GM23338 (cell line): Measurements from ENCODE around the gene TNFRSF21. TPM values are rescaled to one million over a fixed set of nuclear protein-coding genes. Genes with fewer than 3 reads are reported as not detected.

Source experiments
- ATAC-seq: fragments of 200-7000 bp; cut with Tn5 transposase; 3 replicates; pipeline ENCODE4 v1.9.1; 2020
- DNase-seq: peaks from one replicate; pipeline ENCODE4 v3.0.0-alpha.2; 2015; ENCODE audit warnings: low spot score
- H2AFZ ChIP-seq: fragments of 200-600 bp; sonication (generic); 2 replicates; pipeline ENCODE4 v1.8.0; 2016; ENCODE audit warnings: antibody characterized with exemption, mild to moderate bottlenecking, moderate library complexity
- H3F3A ChIP-seq: fragments of 200-600 bp; sonication (generic); replicated peaks from 2 replicates; pipeline ENCODE4 v1.8.0; 2017; ENCODE audit warnings: antibody characterized with exemption, mixed run types, low read depth
- H3K27ac ChIP-seq: fragments of 200-600 bp; sonication (generic); 2 replicates; pipeline ENCODE4 v1.6.1; 2016; ENCODE audit warnings: low read depth
- H3K27me3 ChIP-seq: fragments of 200-600 bp; sonication (generic); 2 replicates; pipeline ENCODE4 v1.8.0; 2016; ENCODE audit warnings: mild to moderate bottlenecking, mixed run types, moderate library complexity; ENCODE audit not compliant: insufficient read depth
- H3K36me3 ChIP-seq: fragments of 200-600 bp; sonication (generic); 2 replicates; pipeline ENCODE4 v1.8.0; 2016; ENCODE audit warnings: mild to moderate bottlenecking; ENCODE audit not compliant: insufficient read depth
- H3K4me1 ChIP-seq: fragments of 200-600 bp; sonication (generic); 2 replicates; pipeline ENCODE4 v1.8.0; 2016; ENCODE audit warnings: mild to moderate bottlenecking, moderate library complexity; ENCODE audit not compliant: insufficient read depth
- H3K4me2 ChIP-seq: fragments of 200-600 bp; sonication (generic); 2 replicates; pipeline ENCODE4 v1.7.1; 2017; ENCODE audit warnings: mixed run types
- H3K4me3 ChIP-seq: fragments of 200-600 bp; sonication (generic); 2 replicates; pipeline ENCODE4 v1.6.1; 2016; ENCODE audit warnings: mixed run types
- H3K79me2 ChIP-seq: fragments of 200-600 bp; sonication (generic); replicated peaks from 2 replicates; pipeline ENCODE4 v1.8.0; 2017; ENCODE audit warnings: mild to moderate bottlenecking; ENCODE audit not compliant: insufficient read depth
- H3K9me2 ChIP-seq: fragments of 200-600 bp; sonication (generic); 2 replicates; pipeline ENCODE4 v1.8.0; 2017; ENCODE audit not compliant: insufficient read depth
- H4K20me1 ChIP-seq: fragments of 200-600 bp; sonication (generic); replicated peaks from 2 replicates; pipeline ENCODE4 v1.8.0; 2017; ENCODE audit warnings: mild to moderate bottlenecking; ENCODE audit not compliant: insufficient read depth
- H3K27ac Mint-ChIP-seq: 2 replicates; pipeline ENCODE4 v1.8.0; 2020; ENCODE audit warnings: inconsistent platforms, mild to moderate bottlenecking, moderate library complexity, mixed read lengths
- H3K27me3 Mint-ChIP-seq: 3 replicates; pipeline ENCODE4 v1.8.0; 2022; ENCODE audit warnings: low read depth, mild to moderate bottlenecking, moderate library complexity, mixed read lengths, inconsistent platforms; ENCODE audit not compliant: insufficient read depth, poor library complexity
- H3K36me3 Mint-ChIP-seq: 3 replicates; pipeline ENCODE4 v1.8.0; 2021; ENCODE audit warnings: low read depth, mild to moderate bottlenecking, inconsistent platforms, moderate library complexity, mixed read lengths
- H3K4me1 Mint-ChIP-seq: 3 replicates; pipeline ENCODE4 v1.8.0; 2020; ENCODE audit warnings: mild to moderate bottlenecking, inconsistent platforms, mixed read lengths
- H3K4me3 Mint-ChIP-seq: 3 replicates; pipeline ENCODE4 v1.8.0; 2021; ENCODE audit warnings: moderate library complexity, mild to moderate bottlenecking, inconsistent platforms, mixed read lengths
- H3K9me3 Mint-ChIP-seq: 3 replicates; pipeline ENCODE4 v1.8.0; 2020; ENCODE audit warnings: moderate library complexity, mild to moderate bottlenecking, inconsistent platforms, mixed read lengths
- CREB1 ChIP-seq: fragments of 250-450 bp; sonication (Bioruptor Pico); IDR thresholded peaks from 2 replicates; pipeline ENCODE4 v1.5.0; 2020; ENCODE audit warnings: low read depth, mild to moderate bottlenecking, moderate library complexity
- EZH2 ChIP-seq: fragments of 200-600 bp; sonication (generic); IDR thresholded peaks from one replicate; pipeline ENCODE4 v1.8.0; 2017; ENCODE audit warnings: antibody characterized with exemption, mild to moderate bottlenecking, low read depth; ENCODE audit not compliant: unreplicated experiment
- EZH2phosphoT487 ChIP-seq: fragments of 200-600 bp; sonication (generic); IDR thresholded peaks from one replicate; pipeline ENCODE4 v1.8.1; 2018; ENCODE audit warnings: antibody characterized with exemption; ENCODE audit not compliant: unreplicated experiment
- JUNB ChIP-seq: IDR thresholded peaks from one replicate; pipeline ENCODE4 v1.6.1; 2016; ENCODE audit warnings: antibody characterized with exemption; ENCODE audit not compliant: unreplicated experiment
- POLR2AphosphoS5 ChIP-seq: IDR thresholded peaks from 2 replicates; pipeline ENCODE4 v1.6.1; 2016; ENCODE audit warnings: antibody characterized with exemption, low read depth
- STAT1 ChIP-seq: IDR thresholded peaks from one replicate; pipeline ENCODE4 v1.6.1; 2016; ENCODE audit warnings: antibody characterized with exemption; ENCODE audit not compliant: unreplicated experiment
- ZNF331 ChIP-seq: fragments of 250-450 bp; sonication (Bioruptor Pico); IDR thresholded peaks from 2 replicates; pipeline ENCODE4 v1.5.0; 2020; ENCODE audit warnings: low read depth, mild to moderate bottlenecking, moderate library complexity
- ZNF462 ChIP-seq: fragments of 250-450 bp; sonication (Bioruptor Pico); IDR thresholded peaks from 2 replicates; pipeline ENCODE4 v1.5.0; 2020; ENCODE audit warnings: mild to moderate bottlenecking, moderate library complexity
- polyA plus RNA-seq: library from polyadenylated mRNA; unstranded; fragments of >200 nt; fragmentation: Nextera tagmentation; extraction: Ambion mirVana; gene quantifications from 2 replicates; pipeline ENCODE4 v1.2.1, GENCODE V29; 2016
- total RNA-seq: library from RNA; depleted of rRNA; stranded (reverse); fragments of >200 nt; shearing (Covaris generic); gene quantifications from 2 replicates; pipeline ENCODE4 v1.2.3, GENCODE V29; 2014
- TF ChIP-seq, protein P1 (sequence below), 2 experiments: fragments of 200-600 bp in 1 of 2; sonication (generic) in 1 of 2; conservative IDR thresholded peaks; 2 replicates each; pipeline versions ENCODE4 v1.5.1 to v1.6.1; 2016 to 2017; ENCODE audit warnings: antibody characterized with exemption in 2 of 2, low read depth in 2 of 2, mild to moderate bottlenecking in 2 of 2, moderate library complexity in 1 of 2
- TF ChIP-seq, protein P2 (sequence below): IDR thresholded peaks from one replicate; pipeline ENCODE4 v1.6.1; 2018; ENCODE audit warnings: antibody characterized with exemption; ENCODE audit not compliant: unreplicated experiment
- TF ChIP-seq, protein P3 (sequence below): IDR thresholded peaks from 2 replicates; pipeline ENCODE4 v1.6.1; 2016; ENCODE audit warnings: antibody characterized with exemption

TNFRSF21 gene
- total and polyA plus RNA-seq, 2 experiments from 2014 or later, result 22.1 to 48.1 TPM

- TF ChIP-seq ZNF462 (CRISPR knock-in tag), result no peak
- no peak for TF ChIP-seq CREB1
- TF ChIP-seq POLR2AphosphoS5, result no peak
- TF ChIP-seq ZNF331 (CRISPR knock-in tag), result no peak
- TF ChIP-seq EZH2phosphoT487, result no peak
These were observed 6.4 kb downstream of the TNFRSF21 start (continued) for GRCh38 chr6:47303342-47303741.

DNA sequence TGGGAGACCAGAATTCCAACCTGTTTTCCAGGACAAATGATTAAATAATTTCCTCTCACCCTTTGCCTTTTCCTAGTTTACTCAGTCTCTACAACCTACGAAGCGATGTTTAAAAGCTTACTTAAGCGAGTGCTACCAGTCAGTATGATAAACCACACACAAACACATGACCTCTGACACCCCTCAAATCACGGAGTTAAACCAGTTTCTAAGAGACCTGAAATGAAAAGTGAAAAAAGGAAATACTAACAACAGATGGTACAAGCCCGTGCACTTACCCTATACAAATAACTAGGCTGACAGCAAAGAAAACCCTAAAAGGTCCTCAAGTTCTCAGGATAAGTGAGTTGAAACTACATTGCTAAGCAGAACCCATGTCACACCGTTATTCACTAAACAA lies 7.7 kb downstream of the TNFRSF21 start:
- no peak overlapping the region for H3K4me3 Mint-ChIP-seq

More for the DNA sequence above, 7.7 kb downstream of the TNFRSF21 start:
- Mint-ChIP-seq H3K9me3 (no peaks in the 10 kb centered on the region), H3K4me1 (peaks cover 43% of the 10 kb centered on the region), H3K27me3 (peaks cover 5% of the 10 kb centered on the region), H3K36me3 (no peaks in the 10 kb centered on the region; the same call in 2 of the 3 replicates), H3K27ac (no peak overlapping the region)
- ATAC-seq (no peak), DNase-seq (no peak)
- Histone ChIP-seq H3K36me3 (no peaks in the 10 kb centered on the region), H3F3A (no peaks in the 10 kb centered on the region), H3K79me2 (peaks cover 100% of the 10 kb centered on the region), H2AFZ (no peak overlapping the region), H3K4me3 (no peak overlapping the region), H3K27ac (no peak overlapping the region), H3K4me2 (no peak overlapping the region), H3K4me1 (peaks cover 43% of the 10 kb centered on the region), H4K20me1 (peaks cover 68% of the 10 kb centered on the region), H3K9me2 (no peaks in the 10 kb centered on the region), H3K27me3 (no peaks in the 10 kb centered on the region)
- TF ChIP-seq, protein P1, sequence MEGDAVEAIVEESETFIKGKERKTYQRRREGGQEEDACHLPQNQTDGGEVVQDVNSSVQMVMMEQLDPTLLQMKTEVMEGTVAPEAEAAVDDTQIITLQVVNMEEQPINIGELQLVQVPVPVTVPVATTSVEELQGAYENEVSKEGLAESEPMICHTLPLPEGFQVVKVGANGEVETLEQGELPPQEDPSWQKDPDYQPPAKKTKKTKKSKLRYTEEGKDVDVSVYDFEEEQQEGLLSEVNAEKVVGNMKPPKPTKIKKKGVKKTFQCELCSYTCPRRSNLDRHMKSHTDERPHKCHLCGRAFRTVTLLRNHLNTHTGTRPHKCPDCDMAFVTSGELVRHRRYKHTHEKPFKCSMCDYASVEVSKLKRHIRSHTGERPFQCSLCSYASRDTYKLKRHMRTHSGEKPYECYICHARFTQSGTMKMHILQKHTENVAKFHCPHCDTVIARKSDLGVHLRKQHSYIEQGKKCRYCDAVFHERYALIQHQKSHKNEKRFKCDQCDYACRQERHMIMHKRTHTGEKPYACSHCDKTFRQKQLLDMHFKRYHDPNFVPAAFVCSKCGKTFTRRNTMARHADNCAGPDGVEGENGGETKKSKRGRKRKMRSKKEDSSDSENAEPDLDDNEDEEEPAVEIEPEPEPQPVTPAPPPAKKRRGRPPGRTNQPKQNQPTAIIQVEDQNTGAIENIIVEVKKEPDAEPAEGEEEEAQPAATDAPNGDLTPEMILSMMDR (conservative IDR thresholded peaks at IDR 0.05; ENCODE audit: low read depth in 2 of 2), result no peak
- TF ChIP-seq ZNF331 (CRISPR knock-in tag) (no peak), POLR2AphosphoS5 (no peak), JUNB (no peak), STAT1 (no peak), EZH2 (no peak)
- TF ChIP-seq, protein P2, sequence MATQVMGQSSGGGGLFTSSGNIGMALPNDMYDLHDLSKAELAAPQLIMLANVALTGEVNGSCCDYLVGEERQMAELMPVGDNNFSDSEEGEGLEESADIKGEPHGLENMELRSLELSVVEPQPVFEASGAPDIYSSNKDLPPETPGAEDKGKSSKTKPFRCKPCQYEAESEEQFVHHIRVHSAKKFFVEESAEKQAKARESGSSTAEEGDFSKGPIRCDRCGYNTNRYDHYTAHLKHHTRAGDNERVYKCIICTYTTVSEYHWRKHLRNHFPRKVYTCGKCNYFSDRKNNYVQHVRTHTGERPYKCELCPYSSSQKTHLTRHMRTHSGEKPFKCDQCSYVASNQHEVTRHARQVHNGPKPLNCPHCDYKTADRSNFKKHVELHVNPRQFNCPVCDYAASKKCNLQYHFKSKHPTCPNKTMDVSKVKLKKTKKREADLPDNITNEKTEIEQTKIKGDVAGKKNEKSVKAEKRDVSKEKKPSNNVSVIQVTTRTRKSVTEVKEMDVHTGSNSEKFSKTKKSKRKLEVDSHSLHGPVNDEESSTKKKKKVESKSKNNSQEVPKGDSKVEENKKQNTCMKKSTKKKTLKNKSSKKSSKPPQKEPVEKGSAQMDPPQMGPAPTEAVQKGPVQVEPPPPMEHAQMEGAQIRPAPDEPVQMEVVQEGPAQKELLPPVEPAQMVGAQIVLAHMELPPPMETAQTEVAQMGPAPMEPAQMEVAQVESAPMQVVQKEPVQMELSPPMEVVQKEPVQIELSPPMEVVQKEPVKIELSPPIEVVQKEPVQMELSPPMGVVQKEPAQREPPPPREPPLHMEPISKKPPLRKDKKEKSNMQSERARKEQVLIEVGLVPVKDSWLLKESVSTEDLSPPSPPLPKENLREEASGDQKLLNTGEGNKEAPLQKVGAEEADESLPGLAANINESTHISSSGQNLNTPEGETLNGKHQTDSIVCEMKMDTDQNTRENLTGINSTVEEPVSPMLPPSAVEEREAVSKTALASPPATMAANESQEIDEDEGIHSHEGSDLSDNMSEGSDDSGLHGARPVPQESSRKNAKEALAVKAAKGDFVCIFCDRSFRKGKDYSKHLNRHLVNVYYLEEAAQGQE, result no peak
- TF ChIP-seq, protein P3, sequence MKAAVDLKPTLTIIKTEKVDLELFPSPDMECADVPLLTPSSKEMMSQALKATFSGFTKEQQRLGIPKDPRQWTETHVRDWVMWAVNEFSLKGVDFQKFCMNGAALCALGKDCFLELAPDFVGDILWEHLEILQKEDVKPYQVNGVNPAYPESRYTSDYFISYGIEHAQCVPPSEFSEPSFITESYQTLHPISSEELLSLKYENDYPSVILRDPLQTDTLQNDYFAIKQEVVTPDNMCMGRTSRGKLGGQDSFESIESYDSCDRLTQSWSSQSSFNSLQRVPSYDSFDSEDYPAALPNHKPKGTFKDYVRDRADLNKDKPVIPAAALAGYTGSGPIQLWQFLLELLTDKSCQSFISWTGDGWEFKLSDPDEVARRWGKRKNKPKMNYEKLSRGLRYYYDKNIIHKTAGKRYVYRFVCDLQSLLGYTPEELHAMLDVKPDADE, result no peak
